GM12874 (cell line): Measurements from ENCODE around the gene RAG2.

Experiments used
- TF ChIP-seq, protein P1 (sequence below): IDR thresholded peaks from 2 replicates; pipeline ENCODE4 v1.5.1; 2011; ENCODE audit warnings: low read depth, mild to moderate bottlenecking, control low read depth, low read length, moderate library complexity; ENCODE audit not compliant: insufficient read depth

RAG2 gene

DNA sequence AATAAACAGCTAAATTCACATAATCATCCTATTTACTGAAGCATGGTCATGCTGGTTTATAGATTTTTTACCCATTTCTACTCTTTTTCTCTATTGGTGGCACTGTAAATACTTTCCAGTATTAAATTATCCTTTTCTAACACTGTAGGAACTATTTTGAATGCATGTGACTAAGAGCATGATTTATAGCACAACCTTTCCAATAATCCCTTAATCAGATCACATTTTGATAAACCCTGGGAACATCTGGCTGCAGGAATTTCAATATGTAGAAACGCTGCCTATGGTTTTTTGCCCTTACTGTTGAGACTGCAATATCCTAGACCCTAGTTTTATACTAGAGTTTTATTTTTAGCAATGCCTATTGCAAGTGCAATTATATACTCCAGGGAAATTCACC lies 19.6 kb downstream of the RAG2 start:
- TF ChIP-seq, protein P1, sequence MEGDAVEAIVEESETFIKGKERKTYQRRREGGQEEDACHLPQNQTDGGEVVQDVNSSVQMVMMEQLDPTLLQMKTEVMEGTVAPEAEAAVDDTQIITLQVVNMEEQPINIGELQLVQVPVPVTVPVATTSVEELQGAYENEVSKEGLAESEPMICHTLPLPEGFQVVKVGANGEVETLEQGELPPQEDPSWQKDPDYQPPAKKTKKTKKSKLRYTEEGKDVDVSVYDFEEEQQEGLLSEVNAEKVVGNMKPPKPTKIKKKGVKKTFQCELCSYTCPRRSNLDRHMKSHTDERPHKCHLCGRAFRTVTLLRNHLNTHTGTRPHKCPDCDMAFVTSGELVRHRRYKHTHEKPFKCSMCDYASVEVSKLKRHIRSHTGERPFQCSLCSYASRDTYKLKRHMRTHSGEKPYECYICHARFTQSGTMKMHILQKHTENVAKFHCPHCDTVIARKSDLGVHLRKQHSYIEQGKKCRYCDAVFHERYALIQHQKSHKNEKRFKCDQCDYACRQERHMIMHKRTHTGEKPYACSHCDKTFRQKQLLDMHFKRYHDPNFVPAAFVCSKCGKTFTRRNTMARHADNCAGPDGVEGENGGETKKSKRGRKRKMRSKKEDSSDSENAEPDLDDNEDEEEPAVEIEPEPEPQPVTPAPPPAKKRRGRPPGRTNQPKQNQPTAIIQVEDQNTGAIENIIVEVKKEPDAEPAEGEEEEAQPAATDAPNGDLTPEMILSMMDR, result no peak

DNA sequence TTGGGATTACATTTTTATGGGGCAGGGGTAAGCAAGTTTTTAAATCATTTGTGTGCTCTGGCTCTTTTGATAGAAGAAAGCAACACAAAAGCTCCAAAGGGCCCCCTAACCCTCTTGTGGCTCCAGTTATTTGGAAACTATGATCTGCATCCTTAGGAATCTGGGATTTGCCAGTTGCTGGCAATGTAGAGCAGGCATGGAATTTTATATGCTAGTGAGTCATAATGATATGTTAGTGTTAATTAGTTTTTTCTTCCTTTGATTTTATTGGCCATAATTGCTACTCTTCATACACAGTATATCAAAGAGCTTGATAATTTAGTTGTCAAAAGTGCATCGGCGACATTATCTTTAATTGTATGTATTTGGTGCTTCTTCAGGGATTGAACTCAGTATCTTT lies 20.2 kb downstream of the RAG2 start:
- TF ChIP-seq, protein P1, result no peak

DNA sequence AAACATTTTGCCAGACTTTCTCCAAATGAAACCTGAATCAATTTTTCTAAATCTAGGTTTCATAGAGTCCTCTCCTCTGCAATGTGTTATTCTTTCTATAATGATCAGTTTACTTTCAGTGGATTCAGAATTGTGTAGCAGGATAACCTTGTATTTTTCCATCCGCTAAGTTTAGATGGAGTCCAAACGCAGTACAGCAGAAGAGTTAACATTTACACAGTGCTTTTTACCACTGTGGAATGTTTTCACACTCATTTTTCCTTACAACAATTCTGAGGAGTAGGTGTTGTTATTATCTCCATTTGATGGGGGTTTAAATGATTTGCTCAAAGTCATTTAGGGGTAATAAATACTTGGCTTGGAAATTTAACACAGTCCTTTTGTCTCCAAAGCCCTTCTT lies 20.7 kb downstream of the RAG2 start:
- TF ChIP-seq, protein P1, result no peak

DNA sequence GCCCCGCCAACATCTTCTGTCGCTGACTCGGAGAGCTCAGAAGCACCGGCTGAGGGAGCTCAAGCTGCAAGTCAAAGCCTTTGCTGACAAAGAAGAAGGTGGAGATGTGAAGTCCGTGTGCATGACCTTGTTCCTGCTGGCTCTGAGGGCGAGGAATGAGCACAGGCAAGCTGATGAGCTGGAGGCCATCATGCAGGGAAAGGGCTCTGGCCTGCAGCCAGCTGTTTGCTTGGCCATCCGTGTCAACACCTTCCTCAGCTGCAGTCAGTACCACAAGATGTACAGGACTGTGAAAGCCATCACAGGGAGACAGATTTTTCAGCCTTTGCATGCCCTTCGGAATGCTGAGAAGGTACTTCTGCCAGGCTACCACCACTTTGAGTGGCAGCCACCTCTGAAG lies 23.6 kb downstream of the RAG2 start:
- TF ChIP-seq, protein P1, result no peak

GRCh38 chr11:36569095-36569494 lies 28.9 kb downstream of the RAG2 start:
- TF ChIP-seq, protein P1, result no peak

DNA sequence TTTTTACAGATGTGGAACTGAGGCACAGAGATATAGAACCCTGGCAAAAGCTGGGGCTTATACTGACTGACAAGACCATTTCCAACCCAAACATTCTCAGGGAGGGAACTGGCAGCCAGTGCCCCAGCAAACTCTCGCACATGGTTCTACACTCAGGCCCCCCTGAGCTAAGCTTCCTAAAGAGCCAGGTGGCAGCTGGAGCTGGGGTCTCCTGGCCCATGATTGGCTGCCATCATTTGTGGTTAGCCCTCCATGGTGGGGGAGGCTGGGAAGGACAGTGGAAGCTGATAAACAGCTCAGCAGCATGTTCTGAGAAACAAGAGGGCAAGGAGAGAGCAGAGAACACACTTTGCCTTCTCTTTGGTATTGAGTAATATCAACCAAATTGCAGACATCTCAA lies 30.3 kb downstream of the RAG2 start, which contains the start of gene RAG1:
Gene RAG1 (plus strand): TSS at position 314 of the 400 bp plus-strand sequence. CDS start 5,298 bp downstream, outside the sequence.
- TF ChIP-seq, protein P1, result no peak

DNA sequence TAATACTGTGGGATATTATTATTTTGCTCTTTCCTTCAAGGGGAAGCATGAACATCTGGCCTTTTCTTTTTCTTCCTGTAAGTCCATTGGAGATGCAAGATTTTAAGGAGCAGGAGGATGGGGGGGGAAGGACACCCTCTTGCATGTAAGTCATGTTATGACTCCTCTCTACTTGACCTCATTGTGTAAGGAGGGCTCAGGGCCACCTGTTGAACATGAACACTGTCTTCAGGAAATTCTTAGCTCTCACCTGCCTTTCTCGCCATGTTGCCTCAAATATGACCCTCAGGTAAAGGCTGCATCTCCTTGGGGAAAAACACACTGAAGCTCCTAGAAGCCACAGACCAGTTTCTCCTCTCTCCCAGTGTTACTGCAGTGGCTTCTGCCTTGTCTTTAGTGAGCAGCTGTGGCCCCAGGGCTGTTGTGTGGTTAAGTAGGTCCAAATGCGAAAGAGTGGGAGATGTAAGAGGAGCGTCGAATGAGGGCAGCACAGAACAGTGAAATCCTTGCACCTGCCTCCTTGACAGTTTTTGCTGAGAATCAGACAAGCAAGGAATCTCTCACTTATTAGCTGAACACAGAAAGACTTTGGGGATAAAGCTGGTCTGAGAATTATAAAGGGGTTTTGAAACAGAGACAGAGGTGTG lies 31.5 kb downstream of the RAG2 start:
- TF ChIP-seq, protein P1, result no peak
